PC-9 (cell line): ENCODE results near the gene TEX55. TPM values are rescaled to one million over a fixed set of nuclear protein-coding genes. Genes with fewer than 3 reads are reported as not detected.

Experiments
- BruUV-seq: library from RNA; stranded (reverse); fragments of 400-500 nt; replicated peaks from 2 replicates; lab custom pipeline; 2021; lab: Mats Ljungman, UMichigan
- CTCF ChIA-PET: fragments of 300-600 bp; sonication (Branson Sonifier 250); formaldehyde crosslinking; loops from one replicate; lab custom pipeline; 2022; ENCODE audit warnings: antibody characterized with exemption; lab: Charles Lee
- POLR2A ChIA-PET: fragments of 300-600 bp; sonication (Branson Sonifier 250); formaldehyde crosslinking; loops from one replicate; lab custom pipeline; 2022; ENCODE audit warnings: antibody characterized with exemption; ENCODE audit not compliant: unreplicated experiment; lab: Charles Lee
- DNase-seq, 2 experiments: peaks; one replicate each; pipeline versions ENCODE4 v3.0.0 to v3.0.0-alpha.2; 2015 to 2022; ENCODE audit warnings: mixed read lengths in 1 of 2
- H2AFZ ChIP-seq: fragments of 200-600 bp; sonication (generic); 2 replicates; pipeline ENCODE4 v1.8.1; 2017; ENCODE audit warnings: antibody characterized with exemption
- H3F3A ChIP-seq: fragments of 200-600 bp; sonication (generic); 2 replicates; pipeline ENCODE4 v1.8.1; 2017; ENCODE audit warnings: antibody characterized with exemption, mild to moderate bottlenecking, low read depth; ENCODE audit not compliant: insufficient read depth
- H3K27ac ChIP-seq: fragments of 200-600 bp; sonication (generic); 2 replicates; pipeline ENCODE4 v1.6.1; 2016; ENCODE audit warnings: mixed run types
- H3K27me3 ChIP-seq: fragments of 200-600 bp; sonication (generic); 2 replicates; pipeline ENCODE4 v1.6.1; 2016; ENCODE audit warnings: low read depth, mixed run types; ENCODE audit not compliant: insufficient read depth
- H3K36me3 ChIP-seq: fragments of 200-600 bp; sonication (generic); 2 replicates; pipeline ENCODE4 v1.6.1; 2016; ENCODE audit warnings: low read depth, mixed run types
- H3K4me1 ChIP-seq: fragments of 200-600 bp; sonication (generic); replicated peaks from 2 replicates; pipeline ENCODE4 v1.6.1; 2016; ENCODE audit warnings: mixed run types; ENCODE audit not compliant: insufficient read depth
- H3K4me2 ChIP-seq: fragments of 200-600 bp; sonication (generic); 2 replicates; pipeline ENCODE4 v1.6.1; 2017; ENCODE audit warnings: mixed run types
- H3K4me3 ChIP-seq: fragments of 200-600 bp; sonication (generic); 2 replicates; pipeline ENCODE4 v1.6.1; 2016; ENCODE audit warnings: mixed run types
- H3K79me2 ChIP-seq: fragments of 200-600 bp; sonication (generic); 2 replicates; pipeline ENCODE4 v1.6.1; 2017; ENCODE audit warnings: low read depth, mixed run types
- H3K9me2 ChIP-seq: fragments of 200-600 bp; sonication (generic); 2 replicates; pipeline ENCODE4 v1.8.1; 2017; ENCODE audit warnings: mild to moderate bottlenecking; ENCODE audit not compliant: insufficient read depth
- H3K9me3 ChIP-seq: fragments of 200-600 bp; sonication (generic); 2 replicates; pipeline ENCODE4 v1.8.1; 2016; ENCODE audit warnings: low read depth; ENCODE audit not compliant: insufficient read depth
- H4K20me1 ChIP-seq: fragments of 200-600 bp; sonication (generic); 2 replicates; pipeline ENCODE4 v1.8.1; 2017; ENCODE audit not compliant: insufficient read depth
- EZH2 ChIP-seq: fragments of 200-600 bp; sonication (generic); IDR thresholded peaks from 2 replicates; pipeline ENCODE4 v1.8.0; 2017; ENCODE audit warnings: antibody characterized with exemption, low read depth
- intact Hi-C: fragments of 100-400 bp; cut with micrococcal nuclease; formaldehyde crosslinking; loops from one replicate; pipeline ENCODE4 v1.10.0; 2022; ENCODE audit not compliant: unreplicated experiment
- total RNA-seq: library from RNA; stranded (reverse); gene quantifications from 2 replicates; pipeline ENCODE4 v1.2.3, GENCODE V29; 2021
- TF ChIP-seq, protein P1 (sequence below): fragments of 200-600 bp; sonication (generic); conservative IDR thresholded peaks from 2 replicates; pipeline ENCODE4 v1.6.1; 2017; ENCODE audit warnings: mixed run types, antibody characterized with exemption, mild to moderate bottlenecking, moderate library complexity

Gene TEX55
- total RNA-seq, 1 experiment from 2014 or later: not detected

GRCh38 chr3:119175872-119176756, 30.1 kb downstream of the TEX55 start:
- Histone ChIP-seq H3K27ac (peak overlapping the region; percentile 95), H3K9me2 (no peaks in the 10 kb centered on the region), H3K27me3 (no peaks in the 10 kb centered on the region), H3K9me3 (no peaks in the 10 kb centered on the region), H3K4me3 (peak overlapping the region; percentile 38; the same call in 1 of the 2 replicates), H3K4me1 (peaks cover 28% of the 10 kb centered on the region), H4K20me1 (no peaks in the 10 kb centered on the region), H3K36me3 (no peaks in the 10 kb centered on the region), H3K79me2 (no peaks in the 10 kb centered on the region), H3K4me2 (peak overlapping the region; percentile 68), H2AFZ (peak overlapping the region; percentile 79), H3F3A (peaks cover 26% of the 10 kb centered on the region)
- DNase-seq: peak; percentile 72 to 86
- TF ChIP-seq, protein P1, sequence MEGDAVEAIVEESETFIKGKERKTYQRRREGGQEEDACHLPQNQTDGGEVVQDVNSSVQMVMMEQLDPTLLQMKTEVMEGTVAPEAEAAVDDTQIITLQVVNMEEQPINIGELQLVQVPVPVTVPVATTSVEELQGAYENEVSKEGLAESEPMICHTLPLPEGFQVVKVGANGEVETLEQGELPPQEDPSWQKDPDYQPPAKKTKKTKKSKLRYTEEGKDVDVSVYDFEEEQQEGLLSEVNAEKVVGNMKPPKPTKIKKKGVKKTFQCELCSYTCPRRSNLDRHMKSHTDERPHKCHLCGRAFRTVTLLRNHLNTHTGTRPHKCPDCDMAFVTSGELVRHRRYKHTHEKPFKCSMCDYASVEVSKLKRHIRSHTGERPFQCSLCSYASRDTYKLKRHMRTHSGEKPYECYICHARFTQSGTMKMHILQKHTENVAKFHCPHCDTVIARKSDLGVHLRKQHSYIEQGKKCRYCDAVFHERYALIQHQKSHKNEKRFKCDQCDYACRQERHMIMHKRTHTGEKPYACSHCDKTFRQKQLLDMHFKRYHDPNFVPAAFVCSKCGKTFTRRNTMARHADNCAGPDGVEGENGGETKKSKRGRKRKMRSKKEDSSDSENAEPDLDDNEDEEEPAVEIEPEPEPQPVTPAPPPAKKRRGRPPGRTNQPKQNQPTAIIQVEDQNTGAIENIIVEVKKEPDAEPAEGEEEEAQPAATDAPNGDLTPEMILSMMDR: no peak
- no peak for TF ChIP-seq EZH2
- ChIA-PET CTCF (no interaction called here), POLR2A (no interaction called here)
- no TSS peak for BruUV-seq
- intact Hi-C loops: loop anchor here (1.0 to 2.0 kb wide), 2 partner anchors 16 to 65 kb away; partner anchors contain the start of gene B4GALT4

DNA sequence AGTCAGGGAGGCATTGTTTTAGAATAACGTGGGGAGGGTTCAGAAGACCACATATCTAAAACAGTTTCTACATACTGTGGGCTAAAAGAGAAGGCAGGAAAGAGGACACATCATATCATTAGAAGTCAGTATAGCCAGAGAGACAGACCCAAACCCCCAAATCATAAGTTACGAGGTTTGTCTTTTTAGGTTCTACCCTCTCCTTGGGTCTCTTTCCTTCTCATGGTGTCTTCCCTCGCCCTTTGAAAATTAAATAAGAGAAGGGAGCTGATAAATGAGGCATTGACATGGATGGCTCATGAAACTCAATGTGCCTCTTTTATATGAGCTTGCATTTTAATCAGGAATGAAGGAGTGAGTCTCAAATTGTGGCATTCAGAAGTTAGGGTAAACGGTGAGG, 30.8 kb downstream of the TEX55 start:
- intact Hi-C loops: loop anchor here (1.0 to 2.0 kb wide), 2 partner anchors 16 to 64 kb away; partner anchors contain the start of gene B4GALT4
- Histone ChIP-seq H3K9me3 (no peaks in the 10 kb centered on the region), H3K27me3 (no peaks in the 10 kb centered on the region), H3K79me2 (no peaks in the 10 kb centered on the region), H2AFZ (peak overlapping the region; percentile 79), H3K36me3 (no peaks in the 10 kb centered on the region), H3K4me2 (peak overlapping the region; percentile 68), H3K4me3 (peak overlapping the region; percentile 38; the same call in 1 of the 2 replicates), H3K4me1 (peaks cover 35% of the 10 kb centered on the region), H3F3A (peaks cover 32% of the 10 kb centered on the region), H3K9me2 (no peaks in the 10 kb centered on the region), H3K27ac (peak overlapping the region; percentile 95), H4K20me1 (no peaks in the 10 kb centered on the region)
- DNase-seq: no peak
- ChIA-PET CTCF (no interaction called here), POLR2A (no interaction called here)
- TSS peak; percentile 95 for BruUV-seq
- no peak for TF ChIP-seq EZH2
- TF ChIP-seq, protein P1: no peak

- intact Hi-C loops: loop anchor here (2.0 kb wide), 1 partner anchor 63 kb away; the partner anchor contains the start of gene B4GALT4
- no peak overlapping the region for H3K4me3 ChIP-seq
- H3K4me2 ChIP-seq: peak overlapping the region; percentile 68
- H3K27me3 ChIP-seq: no peaks in the 10 kb centered on the region
- no peaks in the 10 kb centered on the region for H3K79me2 ChIP-seq
- no peak for DNase-seq
- no TSS peak for BruUV-seq
- H2AFZ ChIP-seq: peak overlapping the region; percentile 79; the same call in 1 of the 2 replicates
- no peaks in the 10 kb centered on the region for H3K36me3 ChIP-seq
- no peaks in the 10 kb centered on the region for H3K9me3 ChIP-seq
- H3K4me1 ChIP-seq: peaks cover 40% of the 10 kb centered on the region
- peaks cover 38% of the 10 kb centered on the region for H3F3A ChIP-seq
- H3K9me2 ChIP-seq: no peaks in the 10 kb centered on the region
- H3K27ac ChIP-seq: peak overlapping the region; percentile 95
- H4K20me1 ChIP-seq: no peaks in the 10 kb centered on the region
- POLR2A ChIA-PET: no interaction called here
- CTCF ChIA-PET: no interaction called here
- TF ChIP-seq, protein P1: no peak
- no peak for TF ChIP-seq EZH2
Observed at GRCh38 chr3:119177321-119177720, 31.4 kb downstream of the TEX55 start.
